ENCODE measurements around the gene CENPH.
"Not testable (repeated sequence)": the region's sequence is repeated elsewhere in the genome, so short reads cannot be mapped to it uniquely, and the experiment has no call there.

CENPH gene

GRCh38 chr5:69238760-69239251, 49.4 kb downstream of the CENPH start:
- H3K4me3 ChIP-seq = no peak overlapping the region
- H3K27ac ChIP-seq = no peak overlapping the region
- no peak for TF ChIP-seq CTCF (IDR thresholded peaks at IDR 0.05)
- no peak for DNase-seq (ENCODE audit: low spot score)

- no peak for TF ChIP-seq CTCF (IDR thresholded peaks at IDR 0.05)
Observed at GRCh38 chr5:69242215-69242927, 53.0 kb downstream of the CENPH start.

GRCh38 chr5:69245031-69245430, 55.6 kb downstream of the CENPH start:
- no peak overlapping the region for H3K4me3 ChIP-seq
- TF ChIP-seq CTCF (IDR thresholded peaks at IDR 0.05) = no peak
- DNase-seq (ENCODE audit: low spot score) = no peak

More at GRCh38 chr5:69242215-69242927, 53.0 kb downstream of the CENPH start:
- DNase-seq (ENCODE audit: low spot score) = no peak
- Histone ChIP-seq H3K27ac (no peak overlapping the region), H3K4me3 (no peak overlapping the region)

GRCh38 chr5:69248019-69248418, 58.6 kb downstream of the CENPH start:
- no peak for TF ChIP-seq CTCF (IDR thresholded peaks at IDR 0.05)
- H3K27ac ChIP-seq = no peak overlapping the region
- H3K4me3 ChIP-seq = no peak overlapping the region
- no peak for DNase-seq (ENCODE audit: low spot score)

More at GRCh38 chr5:69245031-69245430, 55.6 kb downstream of the CENPH start:
- no peak overlapping the region for H3K27ac ChIP-seq

- DNase-seq (ENCODE audit: low spot score) = no peak
- no peak overlapping the region for H3K4me3 ChIP-seq
- no peak overlapping the region for H3K27ac ChIP-seq
- no peak for TF ChIP-seq CTCF (IDR thresholded peaks at IDR 0.05)
Observed at GRCh38 chr5:69250593-69250992, 61.2 kb downstream of the CENPH start.

GRCh38 chr5:69252437-69252836, 63.1 kb downstream of the CENPH start:
- no peak overlapping the region for H3K4me3 ChIP-seq
- no peak for TF ChIP-seq CTCF (IDR thresholded peaks at IDR 0.05)

GRCh38 chr5:69255940-69256339, 66.6 kb downstream of the CENPH start:
- H3K4me3 ChIP-seq; DNase-seq (ENCODE audit: low spot score); H3K27ac ChIP-seq: not testable (repeated sequence)

More at GRCh38 chr5:69252437-69252836, 63.1 kb downstream of the CENPH start:
- DNase-seq (ENCODE audit: low spot score) = no peak
- H3K27ac ChIP-seq = no peak overlapping the region

Data from coronary artery (tissue), 2 donors.